Measurements from ENCODE around the gene SCYGR5. TPM values are rescaled to one million over a fixed set of nuclear protein-coding genes. Genes with fewer than 3 reads are reported as not detected.

SCYGR5 gene
- total and polyA plus RNA-seq, 2 of the 8 experiments (the other 6 are each of a cell fraction or from before 2014, with no cell fraction given): not detected

DNA sequence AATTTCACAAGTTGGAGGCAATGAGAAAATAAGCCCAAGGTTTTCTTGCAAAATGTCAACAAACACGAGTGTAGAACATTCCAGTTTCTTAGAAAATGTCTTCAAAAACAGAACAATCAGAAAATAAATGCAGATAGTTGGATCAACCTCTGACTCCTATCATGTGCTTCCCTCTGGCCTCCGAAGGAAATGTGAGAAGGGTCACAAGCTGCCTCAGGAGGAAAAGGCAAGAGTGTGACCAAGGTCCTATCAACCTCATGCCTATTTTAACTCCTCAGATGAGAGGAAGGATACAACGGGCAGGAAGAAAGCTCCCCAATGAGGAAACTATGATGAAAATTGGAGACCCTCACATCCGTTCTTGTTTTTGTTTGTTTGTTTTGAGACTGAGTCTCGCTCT is 7.9 kb downstream of the SCYGR5 start:
- no peak overlapping the region for H2BK20ac ChIP-seq (ENCODE audit: low read length)
- no peak overlapping the region for H4K8ac ChIP-seq (ENCODE audit: extremely low read depth, insufficient read depth, low read length)
- no peaks in the 10 kb centered on the region for H3K27me3 ChIP-seq (replicated peaks in 1 of 4; ENCODE audit: control insufficient read depth in 3 of 4, extremely low read depth in 1 of 4, insufficient read depth in 3 of 4, low read length in 3 of 4)
- no peak overlapping the region for H3K23ac ChIP-seq (ENCODE audit: insufficient read length)
- CTCF ChIA-PET (ENCODE audit: partially characterized antibody): no interaction called here
- no peaks in the 10 kb centered on the region for H3K79me1 ChIP-seq (ENCODE audit: low read depth, low read length)
- H3K4me3 ChIP-seq (ENCODE audit: extremely low read depth in 1 of 4, insufficient read depth in 2 of 4, low read depth in 3 of 4, low read length in 4 of 4): no peak overlapping the region
- H3K18ac ChIP-seq (ENCODE audit: extremely low read depth, low read length): no peak overlapping the region
- DNase-seq (ENCODE audit: low read depth in 1 of 2, low spot score in 2 of 2) (no peak), FAIRE-seq (no peak)
- no peak overlapping the region for H2AFZ ChIP-seq (ENCODE audit: low read length)
- no peak overlapping the region for H2AK5ac ChIP-seq (ENCODE audit: low read depth, low read length)
- no peak overlapping the region for H2BK12ac ChIP-seq (ENCODE audit: low read depth, low read length)
- no peak overlapping the region for H2BK15ac ChIP-seq (ENCODE audit: low read length)
- 82% methylated on average over 5 of the region's 5 CpGs; no CpG with 5 or more reads in 1 of the 2 experiments for WGBS, 2 experiments (ENCODE audit: extremely low coverage in 1 of 2, insufficient coverage in 1 of 2, insufficient read length in 1 of 2, insufficient replicate concordance in 2 of 2, low coverage in 1 of 2, low lambda C conversion rate in 2 of 2, missing lambda C conversion rate in 1 of 2)
- no peaks in the 10 kb centered on the region for H3K23me2 ChIP-seq (ENCODE audit: low read depth, low read length)
- H4K20me1 ChIP-seq (replicated peaks in 1 of 2; ENCODE audit: control insufficient read depth in 1 of 2, insufficient read depth in 2 of 2, low read length in 2 of 2): no peaks in the 10 kb centered on the region
- H3K4me2 ChIP-seq (ENCODE audit: insufficient read depth in 1 of 2, low read depth in 2 of 2, low read length in 2 of 2): no peak overlapping the region
- peaks cover 0 to 8% (median 2%) of the 10 kb centered on the region in 4 experiments; a peak in 5 of 7 replicates for H3K4me1 ChIP-seq (replicated peaks in 1 of 4; ENCODE audit: control insufficient read depth in 3 of 4, insufficient read depth in 4 of 4, low read length in 3 of 4)
- H3K9ac ChIP-seq (replicated peaks in 1 of 4; ENCODE audit: extremely low read depth in 1 of 4, low read depth in 3 of 4, low read length in 3 of 4): no peak overlapping the region
- H3K27ac ChIP-seq (ENCODE audit: low read depth, low read length): no peak overlapping the region
- H2BK120ac ChIP-seq (replicated peaks; ENCODE audit: low read depth, low read length): no peak overlapping the region
- no peaks in the 10 kb centered on the region for H3K9me3 ChIP-seq (ENCODE audit: insufficient read depth in 2 of 2, low read depth in 1 of 2, low read length in 1 of 2)
- H3K36me3 ChIP-seq (ENCODE audit: control insufficient read depth in 2 of 4, insufficient read depth in 4 of 4, low read length in 3 of 4): no peaks in the 10 kb centered on the region
- no peak overlapping the region for H4K5ac ChIP-seq (ENCODE audit: insufficient read length, low read depth, low read length)
- H2BK5ac ChIP-seq (ENCODE audit: low read depth, low read length): no peak overlapping the region
- H3K56ac ChIP-seq (replicated peaks; ENCODE audit: insufficient read length, low read depth, low read length): no peak overlapping the region
- TF ChIP-seq SRF (IDR thresholded peaks at IDR 0.05; ENCODE audit: low read depth, low read length) (no peak), RAD21 (IDR thresholded peaks at IDR 0.05 in 1 of 2, conservative IDR thresholded peaks at IDR 0.05 in 1 of 2; ENCODE audit: low read depth in 2 of 2, low read length in 2 of 2) (no peak), YY1 (IDR thresholded peaks at IDR 0.05; ENCODE audit: low read depth, low read length) (no peak), CREB1 (IDR thresholded peaks at IDR 0.05) (no peak), RNF2 (IDR thresholded peaks at IDR 0.05; ENCODE audit: borderline replicate concordance, low read depth, low read length, missing control alignments, poor library complexity, severe bottlenecking) (no peak)
- TF ChIP-seq, protein P1, sequence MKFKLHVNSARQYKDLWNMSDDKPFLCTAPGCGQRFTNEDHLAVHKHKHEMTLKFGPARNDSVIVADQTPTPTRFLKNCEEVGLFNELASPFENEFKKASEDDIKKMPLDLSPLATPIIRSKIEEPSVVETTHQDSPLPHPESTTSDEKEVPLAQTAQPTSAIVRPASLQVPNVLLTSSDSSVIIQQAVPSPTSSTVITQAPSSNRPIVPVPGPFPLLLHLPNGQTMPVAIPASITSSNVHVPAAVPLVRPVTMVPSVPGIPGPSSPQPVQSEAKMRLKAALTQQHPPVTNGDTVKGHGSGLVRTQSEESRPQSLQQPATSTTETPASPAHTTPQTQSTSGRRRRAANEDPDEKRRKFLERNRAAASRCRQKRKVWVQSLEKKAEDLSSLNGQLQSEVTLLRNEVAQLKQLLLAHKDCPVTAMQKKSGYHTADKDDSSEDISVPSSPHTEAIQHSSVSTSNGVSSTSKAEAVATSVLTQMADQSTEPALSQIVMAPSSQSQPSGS (IDR thresholded peaks at IDR 0.05; ENCODE audit: low read length): no peak
- TF ChIP-seq, protein P2, sequence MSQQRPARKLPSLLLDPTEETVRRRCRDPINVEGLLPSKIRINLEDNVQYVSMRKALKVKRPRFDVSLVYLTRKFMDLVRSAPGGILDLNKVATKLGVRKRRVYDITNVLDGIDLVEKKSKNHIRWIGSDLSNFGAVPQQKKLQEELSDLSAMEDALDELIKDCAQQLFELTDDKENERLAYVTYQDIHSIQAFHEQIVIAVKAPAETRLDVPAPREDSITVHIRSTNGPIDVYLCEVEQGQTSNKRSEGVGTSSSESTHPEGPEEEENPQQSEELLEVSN (IDR thresholded peaks at IDR 0.05): no peak
- POLR2A ChIA-PET (ENCODE audit: partially characterized antibody): no interaction called here
- no peaks in the 10 kb centered on the region for H3K79me2 ChIP-seq (ENCODE audit: control insufficient read depth in 1 of 2, insufficient read depth in 2 of 2, low read length in 2 of 2)
- H3K14ac ChIP-seq (ENCODE audit: insufficient read length): no peak overlapping the region
- H4K91ac ChIP-seq (replicated peaks; ENCODE audit: insufficient read length, low read length): no peak overlapping the region
- no peak overlapping the region for H3K4ac ChIP-seq (replicated peaks; ENCODE audit: insufficient read length, low read depth, low read length)
